Liver (tissue), 9 donors: ENCODE measurements around the gene RAB30. TPM values are rescaled to one million over a fixed set of nuclear protein-coding genes. Genes with fewer than 3 reads are reported as not detected.

ENCODE experiments used
- DNase-seq: peaks from one replicate; pipeline ENCODE4 v3.0.0-alpha.2; 2017; ENCODE audit warnings: low spot score
- H3K27ac ChIP-seq, 2 donors: one replicate each; pipeline ENCODE4 v1.7.0; 2013; ENCODE audit warnings: inconsistent platforms in 2 of 2, low read length in 2 of 2, control low read depth in 1 of 2, low read depth in 1 of 2, mild to moderate bottlenecking in 1 of 2
- H3K27me3 ChIP-seq, 4 donors: one replicate each; pipeline versions ENCODE4 v1.6.1 to v1.7.0; 2013; ENCODE audit warnings: low read length in 3 of 4, inconsistent platforms in 1 of 4, mild to moderate bottlenecking in 1 of 4, moderate library complexity in 1 of 4; ENCODE audit not compliant: control insufficient read depth in 4 of 4, insufficient read depth in 4 of 4
- H3K36me3 ChIP-seq, 4 donors: one replicate each; pipeline versions ENCODE4 v1.6.1 to v1.7.0; 2013; ENCODE audit warnings: low read length in 3 of 4, mild to moderate bottlenecking in 3 of 4, low read depth in 1 of 4, moderate library complexity in 1 of 4; ENCODE audit not compliant: control insufficient read depth in 4 of 4, insufficient read depth in 3 of 4
- H3K4me1 ChIP-seq, 4 donors: one replicate each; pipeline versions ENCODE4 v1.6.1 to v1.7.0; 2013; ENCODE audit warnings: low read length in 3 of 4, mild to moderate bottlenecking in 3 of 4, moderate library complexity in 1 of 4; ENCODE audit not compliant: control insufficient read depth in 4 of 4, insufficient read depth in 4 of 4
- H3K4me3 ChIP-seq, 3 donors: one replicate each; pipeline versions ENCODE4 v1.6.1 to v1.7.0; 2013; ENCODE audit warnings: low read length in 3 of 3, control low read depth in 1 of 3, low read depth in 1 of 3, mild to moderate bottlenecking in 1 of 3
- H3K9ac ChIP-seq, 2 donors: one replicate each; pipeline ENCODE4 v1.7.0; 2013; ENCODE audit warnings: low read length in 2 of 2, mild to moderate bottlenecking in 2 of 2, moderate library complexity in 2 of 2, control low read depth in 1 of 2, low read depth in 1 of 2
- H3K9me3 ChIP-seq, 4 donors: one replicate each; pipeline versions ENCODE4 v1.6.1 to v1.7.0; 2013; ENCODE audit warnings: low read length in 3 of 4; ENCODE audit not compliant: control insufficient read depth in 4 of 4
- ATF3 ChIP-seq: IDR thresholded peaks from 2 replicates; pipeline ENCODE4 v1.6.1; 2016; ENCODE audit warnings: antibody characterized with exemption
- CTCF ChIP-seq: fragments of 150-350 bp; IDR thresholded peaks from 2 replicates; pipeline ENCODE4 v1.5.1; 2017; ENCODE audit warnings: improper control_type of control experiment, low read depth, low read length; ENCODE audit not compliant: missing input control
- EGR1 ChIP-seq, 2 donors: IDR thresholded peaks; 2 replicates each; pipeline ENCODE4 v1.6.1; 2016 to 2018; ENCODE audit warnings: antibody characterized with exemption in 2 of 2, low read depth in 2 of 2
- FOXA1 ChIP-seq: IDR thresholded peaks from 2 replicates; pipeline ENCODE4 v1.6.1; 2016; ENCODE audit warnings: antibody characterized with exemption
- FOXA2 ChIP-seq: IDR thresholded peaks from 2 replicates; pipeline ENCODE4 v1.6.1; 2016; ENCODE audit warnings: antibody characterized with exemption
- GABPA ChIP-seq, 2 donors: IDR thresholded peaks in 1 of 2; conservative IDR thresholded peaks in 1 of 2; 2 replicates each; pipeline ENCODE4 v1.6.1; 2016; ENCODE audit warnings: antibody characterized with exemption in 2 of 2, mild to moderate bottlenecking in 1 of 2, moderate library complexity in 1 of 2
- HNF4A ChIP-seq, 2 donors: conservative IDR thresholded peaks; 2 replicates each; pipeline ENCODE4 v1.6.1; 2016; ENCODE audit warnings: antibody characterized with exemption in 2 of 2, mild to moderate bottlenecking in 2 of 2
- HNF4G ChIP-seq: IDR thresholded peaks from 2 replicates; pipeline ENCODE4 v1.6.1; 2016; ENCODE audit warnings: antibody characterized with exemption
- JUND ChIP-seq, 2 donors: IDR thresholded peaks; 2 replicates each; pipeline ENCODE4 v1.6.1; 2016; ENCODE audit warnings: antibody characterized with exemption in 2 of 2
- MAX ChIP-seq: IDR thresholded peaks from 2 replicates; pipeline ENCODE4 v1.6.1; 2016; ENCODE audit warnings: antibody characterized with exemption
- RAD21 ChIP-seq, 2 donors: IDR thresholded peaks; 2 replicates each; pipeline ENCODE4 v1.6.1; 2016; ENCODE audit warnings: antibody characterized with exemption in 2 of 2, mild to moderate bottlenecking in 2 of 2
- REST ChIP-seq: IDR thresholded peaks from 2 replicates; pipeline ENCODE4 v1.6.1; 2016; ENCODE audit warnings: antibody characterized with exemption, mild to moderate bottlenecking
- RXRA ChIP-seq, 2 donors: IDR thresholded peaks; 2 replicates each; pipeline ENCODE4 v1.6.1; 2017 to 2018; ENCODE audit warnings: antibody characterized with exemption in 2 of 2, mild to moderate bottlenecking in 1 of 2
- SP1 ChIP-seq: IDR thresholded peaks from 2 replicates; pipeline ENCODE4 v1.6.1; 2018; ENCODE audit warnings: antibody characterized with exemption, mild to moderate bottlenecking
- TAF1 ChIP-seq: conservative IDR thresholded peaks from 2 replicates; pipeline ENCODE4 v1.6.1; 2016; ENCODE audit warnings: antibody characterized with exemption, mild to moderate bottlenecking
- YY1 ChIP-seq: IDR thresholded peaks from 2 replicates; pipeline ENCODE4 v1.6.1; 2016; ENCODE audit warnings: antibody characterized with exemption, mild to moderate bottlenecking
- ZBTB33 ChIP-seq: IDR thresholded peaks from 2 replicates; pipeline ENCODE4 v1.6.1; 2016; ENCODE audit warnings: antibody characterized with exemption
- WGBS: extraction: QIAGEN DNeasy Blood & Tissue Kit; methylation state at CpG from one replicate; pipeline ENCODE4 v1.1.7; 2013; 5-methylcytosine and 5-hydroxymethylcytosine counted together
- polyA plus RNA-seq, 2 donors: library from polyadenylated mRNA; stranded (reverse) in 1 of 2; unstranded in 1 of 2; fragments of 200-250 nt in 1 of 2; fragments of >200 nt in 1 of 2; fragmentation: Nextera tagmentation in 1 of 2; extraction: Ambion mirVana in 1 of 2; gene quantifications; one replicate each; pipeline versions ENCODE4 v1.2.1 to v1.2.3, GENCODE V29; 2013 to 2015
- total RNA-seq, 2 donors: library from RNA; depleted of rRNA; stranded (reverse); fragments of >200 nt; gene quantifications; one replicate each; pipeline ENCODE4 v1.2.3, GENCODE V29; 2014
- donor health status: healthy.
- donor health status: healthy.
- donor health status: healthy.
- donor health status: healthy.
- donor health status: healthy.

Gene RAB30
- total and polyA plus RNA-seq, 4 donors, result 2.4 to 5.4 (median 3.2) TPM

GRCh38 chr11:82975882-82976281 is 95.8 kb downstream of the RAB30 start:
- DNase-seq, result no peak
- no peak for TF ChIP-seq MAX
- TF ChIP-seq ZBTB33, result no peak
- no peak for TF ChIP-seq RXRA (IDR thresholded peaks at IDR 0.05)
- TF ChIP-seq JUND (IDR thresholded peaks at IDR 0.05), result no peak
- no peak for TF ChIP-seq FOXA2
- no peak for TF ChIP-seq YY1
- no peak for TF ChIP-seq ATF3
- no peak for TF ChIP-seq HNF4G
- no peak for TF ChIP-seq RAD21 (IDR thresholded peaks at IDR 0.05)
- TF ChIP-seq TAF1, result no peak
- TF ChIP-seq EGR1 (IDR thresholded peaks at IDR 0.05; ENCODE audit: low read depth in 2 of 2), result no peak
- no peak for TF ChIP-seq HNF4A (conservative IDR thresholded peaks at IDR 0.05)
- no peak for TF ChIP-seq REST
- no peak for TF ChIP-seq GABPA (IDR thresholded peaks at IDR 0.05 in 1 of 2, conservative IDR thresholded peaks at IDR 0.05 in 1 of 2)
- no peak overlapping the region for H3K4me3 ChIP-seq
- no peaks in the 10 kb centered on the region for H3K4me1 ChIP-seq
- H3K27me3 ChIP-seq, result no peaks in the 10 kb centered on the region
- H3K36me3 ChIP-seq, result no peaks in the 10 kb centered on the region
- H3K9ac ChIP-seq, result no peak overlapping the region
- H3K9me3 ChIP-seq, result no peaks in the 10 kb centered on the region
- no peak overlapping the region for H3K27ac ChIP-seq

GRCh38 chr11:82974851-82975250 is 96.8 kb downstream of the RAB30 start:
- Histone ChIP-seq H3K9ac (no peak overlapping the region), H3K27me3 (no peaks in the 10 kb centered on the region), H3K4me1 (no peaks in the 10 kb centered on the region), H3K27ac (no peak overlapping the region), H3K36me3 (no peaks in the 10 kb centered on the region), H3K4me3 (no peak overlapping the region), H3K9me3 (no peaks in the 10 kb centered on the region)
- 92% methylated on average over 2 of the region's 2 CpGs for WGBS
- no peak for TF ChIP-seq RAD21 (IDR thresholded peaks at IDR 0.05)
- DNase-seq, result no peak

- H3K27me3 ChIP-seq, result no peaks in the 10 kb centered on the region
- no peaks in the 10 kb centered on the region for H3K9me3 ChIP-seq
- no peak overlapping the region for H3K4me3 ChIP-seq
- no peaks in the 10 kb centered on the region for H3K36me3 ChIP-seq
- H3K27ac ChIP-seq, result no peak overlapping the region
- no peak overlapping the region for H3K9ac ChIP-seq
- no peaks in the 10 kb centered on the region for H3K4me1 ChIP-seq
- no peak for DNase-seq
- WGBS, result 92% methylated on average over 2 of the region's 2 CpGs
- TF ChIP-seq SP1, result no peak
- no peak for TF ChIP-seq ATF3
- TF ChIP-seq FOXA1, result no peak
- TF ChIP-seq RAD21 (IDR thresholded peaks at IDR 0.05), result no peak
- TF ChIP-seq ZBTB33, result no peak
- TF ChIP-seq CTCF, result no peak
- no peak for TF ChIP-seq JUND (IDR thresholded peaks at IDR 0.05)
- TF ChIP-seq TAF1, result no peak
- no peak for TF ChIP-seq GABPA (IDR thresholded peaks at IDR 0.05 in 1 of 2, conservative IDR thresholded peaks at IDR 0.05 in 1 of 2)
- no peak for TF ChIP-seq MAX
- TF ChIP-seq YY1, result no peak
These were observed 97.6 kb downstream of the RAB30 start for GRCh38 chr11:82974135-82974534.
